ENCODE measurements around the gene CHST11.

- TF ChIP-seq CTCF (optimal IDR thresholded peaks at IDR 0.05 in 1 of 3, IDR thresholded peaks at IDR 0.05 in 1 of 3, conservative IDR thresholded peaks at IDR 0.05 in 1 of 3; ENCODE audit: extremely low read depth in 1 of 3, insufficient read depth in 2 of 3, low read length in 3 of 3) = no peak
- TF ChIP-seq EZH2 (IDR thresholded peaks at IDR 0.05; ENCODE audit: low read length) = no peak
Observed at GRCh38 chr12:104490186-104490585, 33.4 kb downstream of the CHST11 start.
